GM18909 (cell line): ENCODE measurements around the gene TMEM95.
"Not testable (repeated sequence)": the region's sequence is repeated elsewhere in the genome, so short reads cannot be mapped to it uniquely, and the experiment has no call there.

Experiments used
- ATAC-seq: cut with Tn5 transposase; IDR thresholded peaks from one replicate; pipeline ENCODE4 v1.9.1; 2021; ENCODE audit warnings: mild to moderate bottlenecking; ENCODE audit not compliant: unreplicated experiment, poor library complexity

The TMEM95 gene

GRCh38 chr17:7322520-7323194 is 32.3 kb upstream of the TMEM95 start:
- no peak for ATAC-seq

- ATAC-seq, result no peak
These were observed 31.1 kb upstream of the TMEM95 start for GRCh38 chr17:7323731-7324437.

DNA sequence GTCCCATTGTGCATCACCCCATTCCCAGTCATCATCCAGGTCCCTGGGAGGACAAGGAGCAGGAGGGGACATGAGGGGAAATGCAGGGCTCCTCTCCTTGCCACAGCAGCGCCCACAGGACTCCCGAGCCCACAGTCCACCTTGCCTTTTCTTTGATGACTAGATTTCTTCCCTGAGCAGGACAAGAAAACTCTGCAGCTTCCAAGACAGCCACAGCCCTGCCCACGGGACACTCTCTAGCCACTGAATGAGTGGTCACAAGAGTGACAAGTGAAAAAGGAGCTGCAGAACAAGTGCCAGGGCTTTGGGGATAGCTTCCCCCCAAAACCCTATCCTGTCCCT is 30.5 kb upstream of the TMEM95 start:
- no peak for ATAC-seq

GRCh38 chr17:7325031-7325528 is 29.9 kb upstream of the TMEM95 start:
- ATAC-seq, result no peak

GRCh38 chr17:7326186-7326585 is 28.8 kb upstream of the TMEM95 start:
- ATAC-seq, result no peak

GRCh38 chr17:7327056-7327455 is 27.9 kb upstream of the TMEM95 start:
- no peak for ATAC-seq

DNA sequence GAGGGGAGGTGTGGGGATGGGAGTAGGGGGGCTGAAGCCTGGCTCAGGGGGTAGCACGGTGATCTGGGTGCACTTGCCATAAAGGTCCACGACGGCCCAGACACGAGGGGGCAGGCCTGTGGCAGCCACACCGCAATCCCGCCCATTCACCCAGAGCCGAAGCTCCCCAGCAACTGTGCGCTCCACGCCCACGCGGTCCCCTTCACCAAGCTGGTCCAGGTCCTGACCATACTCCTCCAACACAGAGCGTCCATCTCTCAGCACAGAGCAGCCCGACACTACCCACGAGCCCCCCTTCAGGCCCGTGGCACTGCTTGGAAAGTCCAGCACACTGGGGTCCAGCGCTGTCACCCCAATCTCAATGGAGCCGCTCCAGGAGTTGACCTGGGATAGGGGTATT is 27.5 kb upstream of the TMEM95 start:
- no peak for ATAC-seq

GRCh38 chr17:7328009-7328408 is 26.9 kb upstream of the TMEM95 start:
- ATAC-seq, result no peak

GRCh38 chr17:7328840-7329373 is 26.0 kb upstream of the TMEM95 start, which contains the start of gene NEURL4:
Gene NEURL4 (minus strand): TSS chr17:7329335. CDS start chr17:7329312, 23 bp downstream.
- peak; percentile 10 for ATAC-seq

GRCh38 chr17:7329374-7329996 is 25.5 kb upstream of the TMEM95 start:
- ATAC-seq, result peak; percentile 62

- ATAC-seq, result peak; percentile 44
These were observed 24.8 kb upstream of the TMEM95 start for GRCh38 chr17:7329997-7330637.

DNA sequence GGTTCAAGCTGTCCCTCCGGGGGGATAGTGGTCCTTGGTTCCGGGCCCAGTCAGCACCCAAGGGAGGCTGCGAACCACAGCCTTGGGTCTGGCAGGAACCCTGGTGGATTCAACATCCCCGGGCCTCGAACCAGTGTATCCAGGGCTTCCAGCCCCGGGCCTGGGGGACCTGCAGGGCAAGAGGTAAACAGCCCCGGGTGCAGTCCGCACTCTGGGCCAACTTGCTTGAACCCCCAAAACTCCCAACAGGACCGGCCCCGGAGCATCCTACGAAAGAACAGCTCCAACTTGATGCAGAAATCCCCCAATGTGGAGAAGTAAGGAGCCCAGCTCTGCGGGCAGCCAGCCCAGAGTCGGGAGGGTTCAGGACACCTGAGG is 24.3 kb upstream of the TMEM95 start:
- no peak for ATAC-seq

DNA sequence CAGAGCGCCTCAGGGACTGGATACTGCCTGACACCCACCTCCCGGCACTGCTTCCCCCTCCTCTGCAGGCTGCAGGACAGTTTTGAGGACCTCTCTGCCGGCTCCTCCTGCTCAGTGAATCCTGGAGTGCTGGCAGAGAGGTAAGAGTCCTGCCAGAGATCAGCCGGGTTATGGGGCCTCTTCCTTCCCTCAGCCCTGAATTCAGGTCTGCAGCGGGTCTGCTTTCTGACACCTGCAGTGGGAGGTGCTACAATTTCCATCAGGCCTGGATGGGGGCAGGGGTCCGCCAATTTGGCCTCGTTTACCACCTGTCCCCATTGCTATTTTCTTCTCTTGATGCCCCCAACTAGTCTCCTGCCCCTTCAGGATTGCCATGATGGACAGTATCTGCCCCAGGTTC is 22.8 kb upstream of the TMEM95 start:
- ATAC-seq, result no peak

DNA sequence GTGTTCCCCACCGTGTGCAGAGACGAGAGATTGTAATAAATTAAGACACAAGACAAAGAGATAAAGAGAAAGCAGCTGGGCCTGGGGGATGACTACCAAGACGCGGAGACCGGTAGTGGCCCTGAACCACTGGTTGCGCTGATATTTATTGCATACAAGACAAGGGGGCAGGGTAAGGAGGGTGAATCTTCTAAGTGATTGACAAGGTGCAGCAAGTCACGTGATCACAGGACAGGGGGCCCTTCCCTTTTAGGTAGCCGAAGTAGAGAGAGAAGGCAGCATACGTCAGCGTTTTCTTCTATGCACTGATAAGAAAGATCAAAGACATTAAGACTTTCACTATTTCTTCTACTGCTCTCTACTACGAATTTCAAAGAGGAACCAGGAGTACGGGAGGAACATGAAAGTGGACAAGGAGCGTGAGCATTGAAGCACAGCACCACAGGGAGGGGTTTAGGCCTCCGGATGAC is 22.3 kb upstream of the TMEM95 start:
- not testable (repeated sequence) for ATAC-seq

- no peak for ATAC-seq
These were observed 19.9 kb upstream of the TMEM95 start for GRCh38 chr17:7334938-7335538.

GRCh38 chr17:7335765-7336164 is 19.2 kb upstream of the TMEM95 start:
- not testable (repeated sequence) for ATAC-seq

DNA sequence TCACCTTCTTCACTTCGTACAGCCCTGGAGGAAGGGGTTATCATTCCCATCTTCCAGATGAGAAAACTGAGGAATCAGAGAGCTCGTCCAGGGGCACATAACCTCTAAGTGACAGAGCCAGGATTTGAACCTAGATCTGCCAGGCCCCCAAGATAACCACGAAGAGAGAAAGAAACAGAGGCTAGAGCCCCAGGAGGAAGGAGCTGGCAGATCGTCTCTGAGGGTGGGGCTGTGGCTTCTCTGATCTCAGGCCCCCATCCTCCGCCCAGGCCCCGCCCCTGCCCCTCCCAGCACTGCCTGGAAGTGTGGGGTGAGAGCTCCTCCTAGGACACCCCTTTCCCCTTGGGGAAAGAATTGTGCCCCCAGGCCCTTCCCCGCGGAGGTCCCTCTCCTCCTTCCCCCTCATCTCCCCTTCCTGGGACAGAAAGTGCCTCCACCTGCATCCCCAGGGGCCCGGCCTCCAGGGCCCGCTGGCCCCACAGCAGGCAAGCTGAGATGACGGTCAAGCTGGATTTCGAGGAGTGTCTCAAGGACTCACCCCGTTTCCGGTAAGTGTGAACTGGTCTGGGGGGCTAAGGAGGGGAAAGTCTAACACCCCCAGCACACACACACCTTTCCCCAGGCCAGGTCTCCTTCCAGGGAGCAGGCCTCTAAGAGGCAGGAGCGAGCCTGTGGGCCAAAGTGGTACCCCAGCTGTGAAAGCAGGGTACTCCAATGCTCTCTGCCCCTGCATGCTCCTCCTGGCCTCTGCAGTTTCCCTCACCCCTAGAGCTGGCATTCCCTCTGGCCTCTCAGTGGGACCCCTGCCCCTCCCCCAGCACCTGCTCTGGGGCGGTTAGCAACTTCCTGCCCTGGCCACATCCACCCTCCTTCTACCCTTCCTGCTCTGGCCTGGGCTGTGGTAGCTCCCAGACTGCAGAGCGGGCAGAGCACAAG is 18.4 kb upstream of the TMEM95 start, which contains the start of gene ACAP1:
Gene ACAP1, plus strand, starts transcription at position 290 of the 936 bp plus-strand sequence. Its CDS starts 206 bp downstream, at position 496.
- ATAC-seq, result peak; percentile 61

DNA sequence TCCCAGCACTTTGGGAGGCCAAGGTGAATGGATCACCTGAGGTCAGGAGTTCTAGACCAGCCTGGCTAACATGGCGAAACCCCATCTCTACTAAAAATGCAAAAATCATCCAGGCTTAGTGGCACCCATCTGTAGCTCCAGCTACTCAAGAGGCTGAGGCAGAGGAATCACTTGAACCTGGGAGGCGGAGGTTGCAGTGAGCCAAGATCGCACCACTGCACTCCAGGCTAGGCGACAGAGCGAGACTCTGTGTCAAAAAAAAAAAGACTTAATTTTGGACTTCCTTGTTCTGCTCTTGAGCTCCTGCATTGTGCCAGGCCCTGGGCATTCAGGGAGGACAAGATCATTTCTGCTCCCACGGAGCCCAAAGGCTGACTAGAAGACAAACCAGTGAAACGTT is 17.4 kb upstream of the TMEM95 start:
- not testable (repeated sequence) for ATAC-seq

- no peak for ATAC-seq
These were observed 14.8 kb upstream of the TMEM95 start for GRCh38 chr17:7340179-7340578.
